ENCODE data around the gene CDH5. TPM values are rescaled to one million over a fixed set of nuclear protein-coding genes. Genes with fewer than 3 reads are reported as not detected.
A peak's percentile ranks its signal among the peaks of the same experiment; 100 is the strongest.

Gene CDH5
- total and polyA plus RNA-seq, 8 donors: 3.4 to 10.2 (median 5.4) TPM

- no peak overlapping the region for H3K27ac ChIP-seq
- no peak for TF ChIP-seq CTCF (IDR thresholded peaks at IDR 0.05)
- H3K4me3 ChIP-seq: no peak overlapping the region
- intact Hi-C loops (cut with DNase I): no loop called here
- no peaks in the 10 kb centered on the region for H3K4me1 ChIP-seq
- H3K9me3 ChIP-seq: no peaks in the 10 kb centered on the region
- H3K27me3 ChIP-seq: no peaks in the 10 kb centered on the region
- DNase-seq (no peak), ATAC-seq (no peak), FAIRE-seq (no peak)
- WGBS, 2 donors: 81 to 86% methylated on average over 9 of the region's 9 CpGs
- no peaks in the 10 kb centered on the region for H3K36me3 ChIP-seq
These were observed 50.6 kb downstream of the CDH5 start for GRCh38 chr16:66416939-66417700.

- no peak for TF ChIP-seq CTCF (IDR thresholded peaks at IDR 0.05)
- FAIRE-seq (no peak), ATAC-seq (peak in 1 of 4 donors; percentile 20), DNase-seq (no peak)
- intact Hi-C loops (cut with DNase I): no loop called here
- no peak overlapping the region for H3K27ac ChIP-seq
- no peaks in the 10 kb centered on the region for H3K4me1 ChIP-seq
- no peaks in the 10 kb centered on the region for H3K36me3 ChIP-seq
- no peaks in the 10 kb centered on the region for H3K9me3 ChIP-seq
- H3K4me3 ChIP-seq: no peak overlapping the region
- 70 to 74% methylated on average over 9 of the region's 9 CpGs for WGBS, 2 donors
- no peaks in the 10 kb centered on the region for H3K27me3 ChIP-seq
These were observed 51.9 kb downstream of the CDH5 start for GRCh38 chr16:66418165-66418962.

DNA sequence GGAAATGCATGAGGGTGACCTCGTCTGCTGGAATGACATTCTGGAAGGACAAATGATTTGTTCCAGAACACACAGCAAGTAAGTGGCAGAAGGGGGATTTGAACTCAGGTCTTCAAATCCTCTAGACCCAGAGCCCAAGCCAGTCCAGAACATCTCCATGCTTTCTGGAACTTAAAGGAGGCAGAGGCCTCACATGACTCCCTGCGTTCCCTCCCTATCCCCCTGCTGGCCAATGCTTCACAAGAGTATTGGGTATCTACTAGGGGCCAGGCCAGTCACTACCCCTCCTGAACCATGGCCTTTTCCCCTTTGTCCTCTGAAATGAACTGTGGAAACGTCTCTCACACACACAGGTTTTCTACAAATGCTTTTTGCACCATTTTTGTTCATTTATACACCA, 53.0 kb downstream of the CDH5 start:
- H3K4me1 ChIP-seq: no peaks in the 10 kb centered on the region
- no peaks in the 10 kb centered on the region for H3K9me3 ChIP-seq
- no peaks in the 10 kb centered on the region for H3K36me3 ChIP-seq
- DNase-seq: no peak
- intact Hi-C loops (cut with DNase I): no loop called here
- 60 to 68% methylated on average over 3 of the region's 3 CpGs for WGBS, 2 donors
- no peak for ATAC-seq
- no peak overlapping the region for H3K27ac ChIP-seq
- TF ChIP-seq CTCF (IDR thresholded peaks at IDR 0.05): no peak
- no peak overlapping the region for H3K4me3 ChIP-seq
- no peak for FAIRE-seq
- no peaks in the 10 kb centered on the region for H3K27me3 ChIP-seq

DNA sequence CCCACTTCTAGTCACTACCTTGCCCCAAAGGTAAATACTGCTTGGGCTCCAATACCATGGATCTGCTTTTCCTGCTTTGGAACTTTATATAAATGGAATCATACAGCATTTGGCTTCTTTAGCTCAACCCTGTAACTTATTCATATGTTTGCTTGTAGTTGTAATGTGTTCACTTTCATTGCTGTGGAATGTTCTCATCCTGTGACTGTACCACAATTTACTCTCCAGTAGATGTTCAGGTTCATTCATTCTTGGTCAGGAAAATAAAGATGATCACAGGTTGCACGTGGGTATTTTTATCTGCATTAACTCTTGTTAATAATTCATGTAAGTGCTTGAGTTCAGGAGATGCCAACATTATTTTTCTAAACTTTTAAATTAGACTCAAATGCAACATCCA, 53.9 kb downstream of the CDH5 start:
- Histone ChIP-seq H3K27ac (no peak overlapping the region), H3K9me3 (no peaks in the 10 kb centered on the region), H3K4me3 (no peak overlapping the region), H3K4me1 (no peaks in the 10 kb centered on the region), H3K27me3 (no peaks in the 10 kb centered on the region), H3K36me3 (no peaks in the 10 kb centered on the region)
- DNase-seq (no peak), FAIRE-seq (no peak), ATAC-seq (no peak)
- intact Hi-C loops (cut with DNase I): no loop called here
- WGBS, 2 donors: 13 to 26% methylated on average over 1 of the region's 1 CpG
- TF ChIP-seq CTCF (IDR thresholded peaks at IDR 0.05): no peak

DNA sequence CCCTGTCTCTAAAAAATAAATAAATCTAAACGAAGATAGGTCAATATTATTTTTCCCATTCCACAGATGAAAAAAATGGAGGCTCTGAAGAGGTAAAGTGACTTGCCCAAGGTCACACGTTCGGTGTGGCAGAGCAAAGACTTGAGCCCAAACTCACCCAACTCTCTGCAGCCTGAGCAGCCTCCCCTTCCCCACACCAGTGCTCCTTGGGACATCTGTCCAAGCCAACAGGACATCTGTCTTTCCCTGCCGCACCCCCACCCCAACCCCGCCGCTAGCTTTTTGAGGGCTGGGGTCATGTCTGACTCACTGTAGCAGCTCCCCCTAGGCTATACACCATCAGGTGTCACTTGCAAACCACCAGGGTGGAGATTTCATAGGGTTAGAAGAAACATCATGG, 55.4 kb downstream of the CDH5 start:
- DNase-seq (no peak), FAIRE-seq (no peak), ATAC-seq (no peak)
- intact Hi-C loops (cut with DNase I): no loop called here
- TF ChIP-seq CTCF (IDR thresholded peaks at IDR 0.05): no peak
- Histone ChIP-seq H3K36me3 (no peaks in the 10 kb centered on the region), H3K4me3 (no peak overlapping the region), H3K4me1 (no peaks in the 10 kb centered on the region), H3K27ac (no peak overlapping the region), H3K27me3 (peaks cover 0 to 6% (median 1%) of the 10 kb centered on the region in 4 donors), H3K9me3 (no peaks in the 10 kb centered on the region)
- WGBS, 2 donors: 73 to 75% methylated on average over 6 of the region's 6 CpGs
